Measurements from ENCODE around the gene SHROOM2. TPM values are rescaled to one million over a fixed set of nuclear protein-coding genes. Genes with fewer than 3 reads are reported as not detected.

Gene SHROOM2
- total and polyA plus RNA-seq, 9 of the 15 experiments (the other 6 are each of a cell fraction or from before 2014, with no cell fraction given): not detected

DNA sequence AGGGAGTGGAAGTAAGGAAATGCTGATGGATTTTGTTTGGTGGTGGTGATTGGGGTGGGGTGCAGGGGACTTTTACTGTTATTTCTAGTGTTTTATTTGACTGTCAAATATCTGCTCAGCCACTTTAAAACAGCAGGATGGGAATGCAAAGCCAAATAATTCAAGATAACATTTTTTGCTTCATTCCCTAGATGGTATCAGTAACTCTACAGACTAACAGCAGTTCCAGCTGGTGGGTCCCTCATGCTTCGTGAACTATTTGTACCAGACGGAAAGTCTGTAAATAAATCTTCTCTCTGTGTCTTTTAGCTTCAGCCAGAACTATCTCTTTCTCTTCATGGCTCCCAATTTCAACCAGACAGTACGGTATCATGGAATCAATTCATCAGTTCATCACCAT lies 48.1 kb upstream of the SHROOM2 start:
- H3K27me3 ChIP-seq (ENCODE audit: control insufficient read depth in 2 of 2, insufficient read depth in 2 of 2, low read length in 2 of 2): no peaks in the 10 kb centered on the region
- H3K79me2 ChIP-seq (ENCODE audit: control insufficient read depth, insufficient read depth, low read length): no peaks in the 10 kb centered on the region
- WGBS (ENCODE audit: insufficient coverage, low coverage, missing lambda C conversion rate): 0% methylated on average over 3 of the region's 3 CpGs
- no peaks in the 10 kb centered on the region for H4K20me1 ChIP-seq (replicated peaks; ENCODE audit: control insufficient read depth, insufficient read depth, low read length)
- H3K36me3 ChIP-seq (ENCODE audit: control insufficient read depth, insufficient read depth, low read length): no peaks in the 10 kb centered on the region
- intact Hi-C loops (cut with micrococcal nuclease) (no loop called here), in situ Hi-C loops (cut with MboI) (no loop called here)
- no peak overlapping the region for H2AFZ ChIP-seq (ENCODE audit: low read depth, low read length)
- BruUV-seq (replicated peaks): no TSS peak
- no peak overlapping the region for H3K9ac ChIP-seq (ENCODE audit: insufficient read depth in 1 of 2, low read depth in 2 of 2, low read length in 2 of 2)
- ATAC-seq (no peak), DNase-seq (ENCODE audit: extremely low read depth in 1 of 4, low spot score in 3 of 4) (no peak), FAIRE-seq (no peak)
- no peaks in the 10 kb centered on the region for H3K9me1 ChIP-seq (ENCODE audit: control insufficient read depth, insufficient read depth, low read length)
- H3K4me1 ChIP-seq (replicated peaks in 1 of 2; ENCODE audit: control insufficient read depth in 2 of 2, insufficient read depth in 2 of 2, low read length in 2 of 2): no peaks in the 10 kb centered on the region
- no peak overlapping the region for H3K27ac ChIP-seq (ENCODE audit: extremely low read depth, low read depth, low read length)
- H3K4me2 ChIP-seq (ENCODE audit: insufficient read depth, low read length): no peak overlapping the region
- H3K9me3 ChIP-seq (replicated peaks; ENCODE audit: control insufficient read depth, insufficient read depth, low read depth, low read length): no peaks in the 10 kb centered on the region
- no peak overlapping the region for H3K4me3 ChIP-seq
- POLR2A ChIA-PET: interaction anchor here (0.8 kb wide), 1 partner anchor 10 kb away, joined by 3 read pairs; no protein-coding TSS in a partner anchor
- no peak for TF ChIP-seq TGIF2 (CRISPR knock-in tag; IDR thresholded peaks at IDR 0.05)
- TF ChIP-seq, protein P1, sequence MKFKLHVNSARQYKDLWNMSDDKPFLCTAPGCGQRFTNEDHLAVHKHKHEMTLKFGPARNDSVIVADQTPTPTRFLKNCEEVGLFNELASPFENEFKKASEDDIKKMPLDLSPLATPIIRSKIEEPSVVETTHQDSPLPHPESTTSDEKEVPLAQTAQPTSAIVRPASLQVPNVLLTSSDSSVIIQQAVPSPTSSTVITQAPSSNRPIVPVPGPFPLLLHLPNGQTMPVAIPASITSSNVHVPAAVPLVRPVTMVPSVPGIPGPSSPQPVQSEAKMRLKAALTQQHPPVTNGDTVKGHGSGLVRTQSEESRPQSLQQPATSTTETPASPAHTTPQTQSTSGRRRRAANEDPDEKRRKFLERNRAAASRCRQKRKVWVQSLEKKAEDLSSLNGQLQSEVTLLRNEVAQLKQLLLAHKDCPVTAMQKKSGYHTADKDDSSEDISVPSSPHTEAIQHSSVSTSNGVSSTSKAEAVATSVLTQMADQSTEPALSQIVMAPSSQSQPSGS (CRISPR knock-in tag; IDR thresholded peaks at IDR 0.05): no peak
- TF ChIP-seq, protein P2, sequence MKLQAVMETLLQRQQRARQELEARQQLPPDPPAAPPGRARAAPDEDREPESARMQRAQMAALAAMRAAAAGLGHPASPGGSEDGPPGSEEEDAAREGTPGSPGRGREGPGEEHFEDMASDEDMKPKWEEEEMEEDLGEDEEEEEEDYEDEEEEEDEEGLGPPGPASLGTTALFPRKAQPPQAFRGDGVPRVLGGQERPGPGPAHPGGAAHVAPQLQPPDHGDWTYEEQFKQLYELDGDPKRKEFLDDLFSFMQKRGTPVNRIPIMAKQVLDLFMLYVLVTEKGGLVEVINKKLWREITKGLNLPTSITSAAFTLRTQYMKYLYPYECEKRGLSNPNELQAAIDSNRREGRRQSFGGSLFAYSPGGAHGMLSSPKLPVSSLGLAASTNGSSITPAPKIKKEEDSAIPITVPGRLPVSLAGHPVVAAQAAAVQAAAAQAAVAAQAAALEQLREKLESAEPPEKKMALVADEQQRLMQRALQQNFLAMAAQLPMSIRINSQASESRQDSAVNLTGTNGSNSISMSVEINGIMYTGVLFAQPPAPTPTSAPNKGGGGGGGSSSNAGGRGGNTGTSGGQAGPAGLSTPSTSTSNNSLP (IDR thresholded peaks at IDR 0.05; ENCODE audit: borderline replicate concordance, low read depth, low read length): no peak
- TF ChIP-seq MIER1 (IDR thresholded peaks at IDR 0.05; ENCODE audit: low read depth): no peak
- no peak for TF ChIP-seq EZH2 (IDR thresholded peaks at IDR 0.05; ENCODE audit: borderline replicate concordance, low read depth, low read length)
- TF ChIP-seq, protein P3, sequence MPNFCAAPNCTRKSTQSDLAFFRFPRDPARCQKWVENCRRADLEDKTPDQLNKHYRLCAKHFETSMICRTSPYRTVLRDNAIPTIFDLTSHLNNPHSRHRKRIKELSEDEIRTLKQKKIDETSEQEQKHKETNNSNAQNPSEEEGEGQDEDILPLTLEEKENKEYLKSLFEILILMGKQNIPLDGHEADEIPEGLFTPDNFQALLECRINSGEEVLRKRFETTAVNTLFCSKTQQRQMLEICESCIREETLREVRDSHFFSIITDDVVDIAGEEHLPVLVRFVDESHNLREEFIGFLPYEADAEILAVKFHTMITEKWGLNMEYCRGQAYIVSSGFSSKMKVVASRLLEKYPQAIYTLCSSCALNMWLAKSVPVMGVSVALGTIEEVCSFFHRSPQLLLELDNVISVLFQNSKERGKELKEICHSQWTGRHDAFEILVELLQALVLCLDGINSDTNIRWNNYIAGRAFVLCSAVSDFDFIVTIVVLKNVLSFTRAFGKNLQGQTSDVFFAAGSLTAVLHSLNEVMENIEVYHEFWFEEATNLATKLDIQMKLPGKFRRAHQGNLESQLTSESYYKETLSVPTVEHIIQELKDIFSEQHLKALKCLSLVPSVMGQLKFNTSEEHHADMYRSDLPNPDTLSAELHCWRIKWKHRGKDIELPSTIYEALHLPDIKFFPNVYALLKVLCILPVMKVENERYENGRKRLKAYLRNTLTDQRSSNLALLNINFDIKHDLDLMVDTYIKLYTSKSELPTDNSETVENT (CRISPR knock-in tag; IDR thresholded peaks at IDR 0.05): no peak
- no peak for TF ChIP-seq ZNF561 (CRISPR knock-in tag; conservative IDR thresholded peaks at IDR 0.05)
- TF ChIP-seq ZNF444 (CRISPR knock-in tag; IDR thresholded peaks at IDR 0.05): no peak
- TF ChIP-seq NCOA1 (IDR thresholded peaks at IDR 0.05; ENCODE audit: low read depth): no peak
- TF ChIP-seq MAFK (IDR thresholded peaks at IDR 0.05; ENCODE audit: low read length): no peak
- CTCF ChIA-PET (ENCODE audit: low intra/inter-chr PET ratio): no interaction called here
